Endometrium (tissue), 2 donors: ENCODE data around the gene SMCO4.
"Not testable (repeated sequence)": the region's sequence is repeated elsewhere in the genome, so short reads cannot be mapped to it uniquely, and the experiment has no call there.

ENCODE experiments used
- FAIRE-seq: peaks from 2 replicates; lab custom pipeline; 2012; peaks lifted over from hg19 to GRCh38; lab: Jason Lieb, UNC
- donor health status: control.
- donor health status: control.

SMCO4 gene

GRCh38 chr11:93543292-93543977 is at the start of gene SMCO4:
Gene SMCO4 (minus strand): TSS chr11:93543391. CDS start chr11:93479189, 64,202 bp downstream.
- FAIRE-seq = no peak

- FAIRE-seq = no peak
Measured at GRCh38 chr11:93591247-93591898, 48.2 kb upstream of the SMCO4 start.

- FAIRE-seq = no peak
Measured at GRCh38 chr11:93589347-93589746, 46.2 kb upstream of the SMCO4 start.

- FAIRE-seq = no peak
Measured at GRCh38 chr11:93587858-93588581, 44.8 kb upstream of the SMCO4 start.

- FAIRE-seq = not testable (repeated sequence)
Measured at GRCh38 chr11:93587425-93587824, 44.2 kb upstream of the SMCO4 start.

- FAIRE-seq = no peak
Measured at GRCh38 chr11:93585758-93586157, 42.6 kb upstream of the SMCO4 start.

DNA sequence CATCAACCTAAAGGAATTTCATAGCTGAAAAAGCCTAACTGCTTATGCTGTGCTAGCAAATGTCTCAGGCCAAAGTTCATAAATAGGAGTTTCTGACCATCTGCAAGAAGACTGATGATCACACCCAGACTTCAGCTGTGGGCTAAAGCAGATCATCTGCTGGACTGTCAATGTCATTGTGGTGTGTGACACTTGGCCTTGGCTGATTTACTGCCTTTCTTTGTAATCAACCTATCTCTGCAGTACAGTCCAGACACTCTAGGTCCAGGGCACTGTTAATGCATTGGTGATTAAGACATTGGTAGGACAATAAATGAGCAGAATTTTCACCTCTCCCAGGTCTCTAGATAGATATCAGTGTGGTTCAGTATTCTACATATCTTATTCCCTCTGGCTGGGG is 40.3 kb upstream of the SMCO4 start:
- FAIRE-seq = no peak

GRCh38 chr11:93579187-93579751 is 36.1 kb upstream of the SMCO4 start:
- no peak for FAIRE-seq

- FAIRE-seq = no peak
Measured at GRCh38 chr11:93577286-93577685, 34.1 kb upstream of the SMCO4 start.

GRCh38 chr11:93576870-93577269 is 33.7 kb upstream of the SMCO4 start:
- FAIRE-seq = not testable (repeated sequence)

GRCh38 chr11:93574638-93575220 is 31.5 kb upstream of the SMCO4 start:
- no peak for FAIRE-seq

GRCh38 chr11:93573184-93573583 is 30.0 kb upstream of the SMCO4 start:
- FAIRE-seq = no peak

DNA sequence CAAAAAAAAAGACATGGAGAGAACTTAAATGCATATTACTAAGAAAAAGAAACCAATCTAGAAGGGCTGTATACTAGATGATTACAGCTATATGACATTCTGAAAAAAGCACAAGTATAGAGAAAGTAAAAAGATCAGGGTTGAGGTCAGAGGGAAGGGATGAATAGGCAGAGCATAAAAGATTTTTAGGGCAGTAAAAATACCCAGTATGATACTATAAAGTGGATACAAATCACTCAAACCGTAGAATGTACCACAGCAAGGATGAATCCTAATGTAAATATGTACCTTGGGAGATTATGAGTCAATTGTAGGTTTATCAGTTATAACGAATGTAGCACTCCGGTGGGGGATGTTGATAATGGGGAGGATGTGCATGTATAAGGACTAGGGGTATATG is 29.4 kb upstream of the SMCO4 start:
- no peak for FAIRE-seq

DNA sequence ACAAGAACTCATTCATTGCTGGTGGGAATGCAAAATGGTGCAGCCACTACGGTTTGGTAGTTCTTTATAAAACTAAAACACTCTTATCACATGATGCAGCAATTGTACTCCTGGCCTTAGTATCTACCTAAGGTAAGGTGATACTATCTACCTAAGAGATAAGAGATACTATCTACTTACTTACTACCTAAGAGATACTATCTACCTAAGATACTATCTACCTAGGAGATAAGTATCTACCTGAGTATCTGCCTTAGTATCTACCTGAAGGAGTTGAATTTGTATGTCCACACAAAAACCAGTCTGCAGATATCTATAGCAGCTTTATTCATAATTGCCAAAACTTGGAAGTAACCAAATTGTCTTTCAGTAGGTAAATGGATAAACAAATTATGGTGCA is 29.0 kb upstream of the SMCO4 start:
- no peak for FAIRE-seq

- no peak for FAIRE-seq
Measured at GRCh38 chr11:93571612-93572011, 28.4 kb upstream of the SMCO4 start.

DNA sequence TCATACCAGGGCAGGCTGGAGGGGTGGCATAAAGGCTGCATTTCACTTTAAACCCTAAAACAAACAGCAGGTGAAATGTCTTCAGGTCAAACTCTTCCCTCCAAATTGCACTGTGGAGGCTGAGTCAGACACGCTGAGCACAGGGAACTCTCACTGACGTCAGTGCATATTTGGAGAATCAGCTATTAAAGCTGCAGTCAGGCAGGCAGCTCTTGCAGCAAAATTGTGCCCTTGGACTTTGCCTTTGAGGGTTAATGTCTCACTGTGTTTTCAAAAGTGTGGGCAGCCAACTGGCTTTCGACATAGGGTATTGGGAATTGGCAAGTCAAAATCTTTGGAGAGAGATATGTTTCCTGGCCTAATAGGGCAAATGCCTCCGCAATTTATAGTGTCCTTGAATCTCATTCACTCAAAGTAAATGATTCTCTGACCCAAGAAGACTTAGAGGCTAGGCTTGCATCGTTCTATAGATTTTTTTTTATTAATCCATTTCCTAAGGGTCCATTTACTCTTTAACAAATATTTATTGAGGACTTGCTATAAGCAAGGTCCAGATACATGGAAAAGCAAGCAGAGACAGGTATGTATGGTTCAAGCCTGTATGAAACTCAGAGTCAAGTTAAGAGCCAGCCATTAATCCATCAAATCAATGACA is 27.7 kb upstream of the SMCO4 start:
- no peak for FAIRE-seq

DNA sequence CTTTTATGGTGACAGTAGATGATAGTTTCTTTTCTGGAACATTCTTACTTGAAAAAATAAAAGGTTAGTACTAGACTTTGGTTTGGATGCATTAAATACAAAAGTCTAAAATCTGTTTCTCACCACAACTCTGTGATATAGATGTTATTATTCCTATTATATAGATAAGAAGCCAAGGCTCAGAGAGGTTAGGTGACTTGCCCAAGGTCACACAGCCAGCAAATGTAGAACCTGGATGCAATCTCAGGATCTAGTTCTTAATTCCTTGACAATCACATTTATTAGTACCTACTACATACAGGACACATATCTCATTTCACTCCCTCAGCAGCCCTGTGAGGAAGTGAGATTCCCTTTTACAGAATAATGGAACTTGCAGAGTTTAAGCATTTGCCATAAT is 26.3 kb upstream of the SMCO4 start:
- no peak for FAIRE-seq

DNA sequence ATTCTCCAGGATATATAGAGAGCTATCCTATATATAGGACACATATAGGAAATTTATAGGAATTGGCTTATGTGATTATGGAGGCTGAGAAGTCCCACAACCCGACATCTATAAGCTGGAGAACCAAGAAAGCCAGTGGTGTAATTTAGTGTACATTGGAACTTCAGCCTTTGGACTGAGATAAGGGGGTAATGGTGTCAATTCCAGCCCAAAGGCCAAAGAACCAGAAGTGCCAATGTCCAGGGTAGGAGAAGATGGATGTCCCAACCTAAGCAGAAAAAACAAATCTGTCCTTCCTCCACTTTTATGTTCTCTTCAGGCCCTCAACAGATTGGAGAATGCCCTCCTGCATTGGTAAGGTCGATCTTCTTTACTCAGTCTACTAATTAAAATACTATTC is 25.5 kb upstream of the SMCO4 start:
- no peak for FAIRE-seq

- FAIRE-seq = no peak
Measured at GRCh38 chr11:93567401-93567895, 24.3 kb upstream of the SMCO4 start.

DNA sequence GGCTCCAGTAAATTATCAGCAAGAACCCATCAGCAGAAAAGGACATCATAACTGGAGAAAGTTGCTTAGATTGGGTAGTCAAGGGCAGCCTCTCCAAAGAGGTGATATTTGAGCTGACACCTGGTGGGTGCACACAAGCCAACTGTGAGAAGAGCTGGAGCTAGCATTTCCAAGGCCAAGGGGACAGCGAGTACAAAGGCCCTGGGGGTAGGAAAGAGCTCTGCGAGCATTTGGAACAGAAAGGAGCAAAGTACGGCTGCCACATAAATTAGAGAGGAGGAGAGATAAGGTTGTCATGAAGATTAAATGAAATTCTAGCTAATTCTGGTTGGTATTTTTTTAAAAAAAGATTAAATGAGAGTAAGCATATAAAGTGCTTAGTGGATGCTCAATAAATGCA is 21.7 kb upstream of the SMCO4 start:
- no peak for FAIRE-seq

GRCh38 chr11:93563857-93564256 is 20.7 kb upstream of the SMCO4 start:
- FAIRE-seq = no peak
